GM12878 (cell line): ENCODE data around the gene APCDD1L. TPM values are rescaled to one million over a fixed set of nuclear protein-coding genes. Genes with fewer than 3 reads are reported as not detected.

Experiments
- ATAC-seq: fragments of 200-7000 bp; cut with Tn5 transposase; 3 replicates; pipeline ENCODE4 v1.9.1; 2020; ENCODE audit warnings: mild to moderate bottlenecking, moderate library complexity
- BruUV-seq: library from RNA; stranded (reverse); fragments of 400-500 nt; replicated peaks from 2 replicates; lab custom pipeline; 2021; lab: Mats Ljungman, UMichigan
- CTCF ChIA-PET: fragments of 300-600 bp; sonication (Branson Sonifier 250); formaldehyde crosslinking; extraction: SDS; loops from one replicate; lab custom pipeline; 2021; ENCODE audit warnings: inconsistent platforms; lab: Yijun Ruan, JAX
- POLR2A ChIA-PET: fragments of 350-600 bp; formaldehyde crosslinking; extraction: SDS; loops from one replicate; lab custom pipeline; 2021; ENCODE audit warnings: inconsistent platforms; lab: Charles Lee
- RAD21 ChIA-PET: fragments of 300-600 bp; sonication (Branson Sonifier 250); formaldehyde crosslinking; loops from one replicate; lab custom pipeline; 2023; ENCODE audit warnings: antibody characterized with exemption; ENCODE audit not compliant: unreplicated experiment; lab: Charles Lee
- SMC1A ChIA-PET: fragments of 300-600 bp; sonication (Branson Sonifier 250); formaldehyde crosslinking; loops from one replicate; lab custom pipeline; 2023; ENCODE audit not compliant: unreplicated experiment, uncharacterized antibody; lab: Charles Lee
- DNase-seq: peaks from one replicate; pipeline ENCODE4 v3.0.0-alpha.2; 2011; ENCODE audit warnings: low read depth, low spot score
- FAIRE-seq: peaks from 3 replicates; lab custom pipeline; 2011; peaks lifted over from hg19 to GRCh38; lab: Jason Lieb, UNC
- H2AFZ ChIP-seq: 2 replicates; pipeline ENCODE4 v1.6.0; 2011; ENCODE audit warnings: low read depth, low read length, control low read depth; ENCODE audit not compliant: control insufficient read depth
- H3K27ac ChIP-seq: 2 replicates; pipeline ENCODE4 v1.5.1; 2011; ENCODE audit warnings: control low read depth; ENCODE audit not compliant: control insufficient read depth, insufficient read depth
- H3K27me3 ChIP-seq, 2 experiments: replicated peaks in 1 of 2; 2 replicates each; pipeline versions ENCODE4 v1.6.0 to v1.6.1; 2011; ENCODE audit warnings: low read length in 1 of 2; ENCODE audit not compliant: control insufficient read depth in 2 of 2, insufficient read depth in 2 of 2
- H3K36me3 ChIP-seq, 2 experiments: 2 replicates each; pipeline ENCODE4 v1.5.1; 2011; ENCODE audit warnings: low read length in 1 of 2; ENCODE audit not compliant: control insufficient read depth in 2 of 2, insufficient read depth in 2 of 2
- H3K4me1 ChIP-seq: 2 replicates; pipeline ENCODE4 v1.6.1; 2011; ENCODE audit warnings: mild to moderate bottlenecking, low read length, moderate library complexity, mixed read lengths; ENCODE audit not compliant: control insufficient read depth, insufficient read depth
- H3K4me2 ChIP-seq: 2 replicates; pipeline ENCODE4 v1.6.0; 2011; ENCODE audit warnings: control low read depth; ENCODE audit not compliant: control insufficient read depth, insufficient read depth
- H3K4me3 ChIP-seq: fragments of 200-600 bp; sonication (generic); 2 replicates; pipeline ENCODE4 v1.5.1; 2016
- H3K79me2 ChIP-seq: 2 replicates; pipeline ENCODE4 v1.6.0; 2011; ENCODE audit warnings: low read length; ENCODE audit not compliant: control insufficient read depth, insufficient read depth
- H3K9ac ChIP-seq: 2 replicates; pipeline ENCODE4 v1.8.0; 2011; ENCODE audit warnings: low read length, control low read depth, mixed read lengths; ENCODE audit not compliant: control insufficient read depth, insufficient read depth
- H3K9me3 ChIP-seq: replicated peaks from 3 replicates; pipeline ENCODE4 v1.5.1; 2011; ENCODE audit warnings: mild to moderate bottlenecking, low read length; ENCODE audit not compliant: control insufficient read depth, insufficient read depth
- H4K20me1 ChIP-seq: 2 replicates; pipeline ENCODE4 v1.6.0; 2011; ENCODE audit not compliant: control insufficient read depth, insufficient read depth
- BACH1 ChIP-seq: fragments of 450-650 bp; IDR thresholded peaks from 2 replicates; pipeline ENCODE4 v1.6.1; 2017; ENCODE audit warnings: mild to moderate bottlenecking, borderline replicate concordance
- GATAD2B ChIP-seq: fragments of 450-650 bp; conservative IDR thresholded peaks from 2 replicates; pipeline ENCODE4 v1.6.1; 2017; ENCODE audit warnings: low read depth, mild to moderate bottlenecking, moderate library complexity
- NFYB ChIP-seq: IDR thresholded peaks from 2 replicates; pipeline ENCODE4 v1.6.1; 2011; ENCODE audit warnings: low read depth, mild to moderate bottlenecking, low read length, improper control_type of control experiment, moderate library complexity; ENCODE audit not compliant: insufficient read depth
- RAD21 ChIP-seq: IDR thresholded peaks from 2 replicates; pipeline ENCODE4 v1.6.1; 2011; ENCODE audit warnings: mild to moderate bottlenecking, low read depth, low read length, moderate library complexity; ENCODE audit not compliant: insufficient read depth
- SP1 ChIP-seq: IDR thresholded peaks from one replicate; pipeline ENCODE4 v1.6.1; 2011; ENCODE audit warnings: low read depth, low read length
- in situ Hi-C: fragments of 300-500 bp; cut with MboI; formaldehyde crosslinking; loops from 9 replicates; pipeline ENCODE4 v1.14.3; 2018; ENCODE audit warnings: mixed read lengths
- intact Hi-C: fragments of 100-400 bp; cut with micrococcal nuclease; formaldehyde crosslinking; loops from one replicate; pipeline ENCODE4 v1.14.2; 2022; ENCODE audit not compliant: unreplicated experiment
- polyA plus RNA-seq, 11 experiments: library from polyadenylated mRNA; depleted of rRNA in 4 of 11; unstranded in 6 of 11; stranded (reverse) in 5 of 11; fragments of >200 nt; fragmentation: Nextera tagmentation in 4 of 11; fragmentation: Illumina TruSeq in 1 of 11; extraction: Ambion mirVana in 4 of 11; extraction: Trizol in 1 of 11; gene quantifications; 1 replicate in 1 of 11; 2 replicates in 10 of 11; pipeline versions ENCODE4 v1.2.1 to v1.2.3, GENCODE V29; 2011 to 2016; ENCODE audit warnings: inconsistent platforms in 2 of 11, missing spikeins in 2 of 11, low read depth in 1 of 11
- total RNA-seq, 4 experiments: library from RNA; depleted of rRNA in 3 of 4; stranded (reverse); fragments of >200 nt in 3 of 4; fragmentation: Illumina TruSeq in 1 of 4; extraction: Trizol in 1 of 4; gene quantifications; 2 replicates each; pipeline versions ENCODE4 v1.2.1 to v1.2.3, GENCODE V29; 2013 to 2021
- TF ChIP-seq, protein P1 (sequence below): IDR thresholded peaks from 2 replicates; pipeline ENCODE4 v1.6.1; 2011; ENCODE audit warnings: borderline replicate concordance, low read depth, mild to moderate bottlenecking, moderate library complexity, low read length; ENCODE audit not compliant: insufficient read depth, poor library complexity, severe bottlenecking
- TF ChIP-seq, protein P2 (sequence below): IDR thresholded peaks from 2 replicates; pipeline ENCODE4 v1.6.1; 2012; ENCODE audit warnings: low read depth, low read length, improper control_type of control experiment
- TF ChIP-seq, protein P3 (sequence below): fragments of 450-650 bp; IDR thresholded peaks from 2 replicates; pipeline ENCODE4 v1.6.1; 2014; ENCODE audit warnings: mild to moderate bottlenecking
- TF ChIP-seq, protein P4 (sequence below): IDR thresholded peaks from 2 replicates; pipeline ENCODE4 v1.6.1; 2011; ENCODE audit warnings: mild to moderate bottlenecking, low read depth, low read length, moderate library complexity; ENCODE audit not compliant: insufficient replicate concordance

Gene APCDD1L
- total and polyA plus RNA-seq, 10 of the 15 experiments (the other 5 are each of a cell fraction or from before 2014, with no cell fraction given), result 0.14 to 0.50 TPM; not detected in 8

DNA sequence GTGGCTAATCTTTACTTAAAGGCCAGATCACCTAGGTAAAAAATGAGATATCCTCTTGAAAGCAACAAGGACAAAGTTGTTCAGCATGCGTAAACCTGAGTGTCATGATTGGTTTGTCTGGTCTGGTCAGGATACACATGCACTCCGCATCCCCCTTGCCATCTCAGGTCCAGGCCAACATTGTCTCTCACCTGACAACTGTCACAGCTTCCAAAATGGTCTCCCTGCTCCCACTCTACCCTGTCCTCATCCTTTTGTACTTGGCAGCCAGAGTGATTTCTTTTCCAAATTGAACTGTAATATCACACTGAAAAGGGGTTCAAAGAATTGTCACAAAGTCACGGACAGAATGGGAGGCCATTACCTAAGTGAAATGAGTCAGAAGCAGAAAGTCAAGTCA is 21.1 kb upstream of the APCDD1L start (continued):
- TF ChIP-seq, protein P1, sequence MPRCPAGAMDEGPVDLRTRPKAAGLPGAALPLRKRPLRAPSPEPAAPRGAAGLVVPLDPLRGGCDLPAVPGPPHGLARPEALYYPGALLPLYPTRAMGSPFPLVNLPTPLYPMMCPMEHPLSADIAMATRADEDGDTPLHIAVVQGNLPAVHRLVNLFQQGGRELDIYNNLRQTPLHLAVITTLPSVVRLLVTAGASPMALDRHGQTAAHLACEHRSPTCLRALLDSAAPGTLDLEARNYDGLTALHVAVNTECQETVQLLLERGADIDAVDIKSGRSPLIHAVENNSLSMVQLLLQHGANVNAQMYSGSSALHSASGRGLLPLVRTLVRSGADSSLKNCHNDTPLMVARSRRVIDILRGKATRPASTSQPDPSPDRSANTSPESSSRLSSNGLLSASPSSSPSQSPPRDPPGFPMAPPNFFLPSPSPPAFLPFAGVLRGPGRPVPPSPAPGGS, result no peak
- TF ChIP-seq RAD21, result no peak
- no peak for TF ChIP-seq BACH1
- TF ChIP-seq GATAD2B, result no peak
- TF ChIP-seq, all 136 proteins: peak for 0

DNA sequence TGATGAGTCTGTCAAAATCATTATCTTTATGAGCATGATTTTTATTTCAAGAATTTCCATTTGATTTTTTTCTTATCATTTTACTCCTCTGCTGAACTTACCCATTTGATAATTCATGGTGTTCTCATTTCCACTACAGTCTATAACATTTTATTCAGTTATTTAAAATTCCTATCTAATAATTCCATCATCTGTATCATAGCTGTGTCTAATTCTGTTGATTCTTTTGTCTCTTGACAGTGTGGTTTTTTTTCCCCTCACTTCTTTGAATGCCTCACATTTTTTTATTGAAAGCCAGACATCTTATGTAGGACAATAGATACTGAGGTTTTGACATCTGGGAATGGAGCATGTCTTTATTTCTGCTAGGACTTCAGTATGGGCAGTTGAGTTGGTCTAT is 16.5 kb upstream of the APCDD1L start:
- CTCF ChIA-PET, result interaction anchor here (0.7 kb wide), 1 partner anchor 1604 kb away, joined by 3 read pairs; no protein-coding TSS in a partner anchor
- ATAC-seq, result no peak
- POLR2A ChIA-PET, result no interaction called here

More for the DNA sequence above, 16.5 kb upstream of the APCDD1L start:
- DNase-seq (no peak), FAIRE-seq (no peak)
- H2AFZ ChIP-seq, result no peak overlapping the region
- RAD21 ChIA-PET, result no interaction called here
- H3K27me3 ChIP-seq, result no peaks in the 10 kb centered on the region
- intact Hi-C loops, result no loop called here
- no peak overlapping the region for H3K4me3 ChIP-seq
- H3K4me2 ChIP-seq, result no peak overlapping the region
- no peaks in the 10 kb centered on the region for H4K20me1 ChIP-seq
- H3K36me3 ChIP-seq, result no peaks in the 10 kb centered on the region
- no peak overlapping the region for H3K27ac ChIP-seq
- H3K79me2 ChIP-seq, result no peaks in the 10 kb centered on the region
- H3K9me3 ChIP-seq, result peaks cover 5% of the 10 kb centered on the region
- in situ Hi-C loops, result loop anchor here (10.0 kb wide), 1 partner anchor 57 kb away; no protein-coding TSS in a partner anchor
- BruUV-seq, result no TSS peak
- H3K4me1 ChIP-seq, result no peaks in the 10 kb centered on the region
- TF ChIP-seq NFYB (no peak), SP1 (no peak)
- TF ChIP-seq, protein P2, sequence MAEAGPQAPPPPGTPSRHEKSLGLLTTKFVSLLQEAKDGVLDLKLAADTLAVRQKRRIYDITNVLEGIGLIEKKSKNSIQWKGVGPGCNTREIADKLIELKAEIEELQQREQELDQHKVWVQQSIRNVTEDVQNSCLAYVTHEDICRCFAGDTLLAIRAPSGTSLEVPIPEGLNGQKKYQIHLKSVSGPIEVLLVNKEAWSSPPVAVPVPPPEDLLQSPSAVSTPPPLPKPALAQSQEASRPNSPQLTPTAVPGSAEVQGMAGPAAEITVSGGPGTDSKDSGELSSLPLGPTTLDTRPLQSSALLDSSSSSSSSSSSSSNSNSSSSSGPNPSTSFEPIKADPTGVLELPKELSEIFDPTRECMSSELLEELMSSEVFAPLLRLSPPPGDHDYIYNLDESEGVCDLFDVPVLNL, result no peak
- TF ChIP-seq, protein P3, sequence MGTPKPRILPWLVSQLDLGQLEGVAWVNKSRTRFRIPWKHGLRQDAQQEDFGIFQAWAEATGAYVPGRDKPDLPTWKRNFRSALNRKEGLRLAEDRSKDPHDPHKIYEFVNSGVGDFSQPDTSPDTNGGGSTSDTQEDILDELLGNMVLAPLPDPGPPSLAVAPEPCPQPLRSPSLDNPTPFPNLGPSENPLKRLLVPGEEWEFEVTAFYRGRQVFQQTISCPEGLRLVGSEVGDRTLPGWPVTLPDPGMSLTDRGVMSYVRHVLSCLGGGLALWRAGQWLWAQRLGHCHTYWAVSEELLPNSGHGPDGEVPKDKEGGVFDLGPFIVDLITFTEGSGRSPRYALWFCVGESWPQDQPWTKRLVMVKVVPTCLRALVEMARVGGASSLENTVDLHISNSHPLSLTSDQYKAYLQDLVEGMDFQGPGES, result no peak
- TF ChIP-seq, protein P4, sequence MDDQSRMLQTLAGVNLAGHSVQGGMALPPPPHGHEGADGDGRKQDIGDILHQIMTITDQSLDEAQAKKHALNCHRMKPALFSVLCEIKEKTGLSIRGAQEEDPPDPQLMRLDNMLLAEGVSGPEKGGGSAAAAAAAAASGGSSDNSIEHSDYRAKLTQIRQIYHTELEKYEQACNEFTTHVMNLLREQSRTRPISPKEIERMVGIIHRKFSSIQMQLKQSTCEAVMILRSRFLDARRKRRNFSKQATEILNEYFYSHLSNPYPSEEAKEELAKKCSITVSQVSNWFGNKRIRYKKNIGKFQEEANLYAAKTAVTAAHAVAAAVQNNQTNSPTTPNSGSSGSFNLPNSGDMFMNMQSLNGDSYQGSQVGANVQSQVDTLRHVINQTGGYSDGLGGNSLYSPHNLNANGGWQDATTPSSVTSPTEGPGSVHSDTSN, result no peak
- H3K9ac ChIP-seq, result no peak overlapping the region
- SMC1A ChIA-PET, result no interaction called here
